Germinal center (tissue), 1 donor: ENCODE data around the gene PRKCH.
A peak's percentile ranks its signal among the peaks of the same experiment; 100 is the strongest.

Experiments used
- DNase-seq: peaks from one replicate; pipeline ENCODE4 v3.0.0; 2012; ENCODE audit warnings: mixed read lengths, low spot score

Gene PRKCH

GRCh38 chr14:61476105-61476753, 154.8 kb downstream of the PRKCH start:
- no peak for DNase-seq

- peak; percentile 67 for DNase-seq
Measured at GRCh38 chr14:61476754-61477410, 155.5 kb downstream of the PRKCH start.

- no peak for DNase-seq
Measured at GRCh38 chr14:61477712-61478462, 156.5 kb downstream of the PRKCH start.

GRCh38 chr14:61478971-61479473, 157.6 kb downstream of the PRKCH start:
- peak; percentile 67 for DNase-seq

- DNase-seq, result no peak
Measured at GRCh38 chr14:61479746-61480502, 158.5 kb downstream of the PRKCH start.

GRCh38 chr14:61480704-61481285, 159.4 kb downstream of the PRKCH start:
- no peak for DNase-seq

- DNase-seq, result no peak
Measured at GRCh38 chr14:61481701-61482100, 160.3 kb downstream of the PRKCH start.

- DNase-seq, result no peak
Measured at GRCh38 chr14:61482348-61483206, 161.2 kb downstream of the PRKCH start.

- no peak for DNase-seq
Measured at GRCh38 chr14:61483476-61483875, 162.1 kb downstream of the PRKCH start.

GRCh38 chr14:61484031-61484430, 162.7 kb downstream of the PRKCH start:
- DNase-seq, result no peak

- no peak for DNase-seq
Measured at GRCh38 chr14:61484826-61485584, 163.6 kb downstream of the PRKCH start.

GRCh38 chr14:61485661-61486060, 164.3 kb downstream of the PRKCH start:
- DNase-seq, result no peak

GRCh38 chr14:61486930-61487495, 165.6 kb downstream of the PRKCH start:
- DNase-seq, result no peak

GRCh38 chr14:61488417-61489401, 167.3 kb downstream of the PRKCH start:
- no peak for DNase-seq

GRCh38 chr14:61489512-61489911, 168.1 kb downstream of the PRKCH start:
- no peak for DNase-seq

GRCh38 chr14:61489932-61490331, 168.6 kb downstream of the PRKCH start:
- no peak for DNase-seq

- DNase-seq, result no peak
Measured at GRCh38 chr14:61491224-61491623, 169.8 kb downstream of the PRKCH start.

- no peak for DNase-seq
Measured at GRCh38 chr14:61491876-61492434, 170.6 kb downstream of the PRKCH start.
